SJCRH30 (cell line): ENCODE measurements around the gene TLK1. TPM values are rescaled to one million over a fixed set of nuclear protein-coding genes. Genes with fewer than 3 reads are reported as not detected.

Experiments
- DNase-seq, 2 experiments: peaks; one replicate each; pipeline ENCODE4 v3.0.0-alpha.2; 2015 to 2020
- H3K27ac ChIP-seq: fragments of 250-450 bp; sonication (Bioruptor Pico); 2 replicates; pipeline ENCODE4 v1.5.1; 2020; ENCODE audit warnings: mild to moderate bottlenecking, moderate library complexity
- H3K27me3 ChIP-seq: fragments of 250-450 bp; sonication (Bioruptor Pico); 2 replicates; pipeline ENCODE4 v1.5.1; 2020; ENCODE audit warnings: mild to moderate bottlenecking, moderate library complexity
- H3K36me3 ChIP-seq: fragments of 250-450 bp; sonication (Bioruptor Pico); 2 replicates; pipeline ENCODE4 v1.5.1; 2020; ENCODE audit warnings: mild to moderate bottlenecking, moderate library complexity
- H3K4me1 ChIP-seq: fragments of 250-450 bp; sonication (Bioruptor Pico); 2 replicates; pipeline ENCODE4 v1.5.1; 2020; ENCODE audit warnings: mild to moderate bottlenecking, moderate library complexity
- H3K4me3 ChIP-seq: fragments of 250-450 bp; sonication (Bioruptor Pico); 2 replicates; pipeline ENCODE4 v1.5.1; 2020; ENCODE audit warnings: mild to moderate bottlenecking, moderate library complexity
- H3K9me3 ChIP-seq: fragments of 250-450 bp; sonication (Bioruptor Pico); replicated peaks from 2 replicates; pipeline ENCODE4 v1.5.1; 2020; ENCODE audit warnings: mild to moderate bottlenecking, moderate library complexity
- total RNA-seq: library from RNA; depleted of rRNA; stranded (reverse); fragments of >200 nt; shearing (Covaris generic); gene quantifications from 2 replicates; pipeline ENCODE4 v1.2.3, GENCODE V29; 2014

Gene TLK1
- total RNA-seq, 1 experiment from 2014 or later: 18.4 TPM

GRCh38 chr2:171004363-171004762, 156.3 kb downstream of the TLK1 start:
- Histone ChIP-seq H3K27ac (peak overlapping the region; percentile 7; the same call in 1 of the 2 replicates), H3K27me3 (no peaks in the 10 kb centered on the region), H3K36me3 (peaks cover 48% of the 10 kb centered on the region), H3K4me3 (no peak overlapping the region), H3K9me3 (no peaks in the 10 kb centered on the region), H3K4me1 (peaks cover 5% of the 10 kb centered on the region; the same call in 1 of the 2 replicates)
- DNase-seq: peak in 1 of 2 experiments; percentile 54

GRCh38 chr2:170999654-171000053, 161.0 kb downstream of the TLK1 start:
- Histone ChIP-seq H3K9me3 (no peaks in the 10 kb centered on the region), H3K27me3 (no peaks in the 10 kb centered on the region), H3K36me3 (peaks cover 41% of the 10 kb centered on the region), H3K4me3 (no peak overlapping the region), H3K27ac (no peak overlapping the region), H3K4me1 (peaks cover 5% of the 10 kb centered on the region; the same call in 1 of the 2 replicates)
- DNase-seq: no peak

GRCh38 chr2:170997893-170998597, 162.6 kb downstream of the TLK1 start:
- Histone ChIP-seq H3K4me3 (no peak overlapping the region), H3K36me3 (peaks cover 35% of the 10 kb centered on the region)
- DNase-seq: no peak

GRCh38 chr2:170996316-170996715, 164.4 kb downstream of the TLK1 start:
- H3K36me3 ChIP-seq: peaks cover 38% of the 10 kb centered on the region
- no peaks in the 10 kb centered on the region for H3K27me3 ChIP-seq
- H3K4me3 ChIP-seq: no peak overlapping the region
- no peak for DNase-seq
- H3K4me1 ChIP-seq: no peaks in the 10 kb centered on the region
- no peaks in the 10 kb centered on the region for H3K9me3 ChIP-seq
- H3K27ac ChIP-seq: no peak overlapping the region

More at GRCh38 chr2:170997893-170998597, 162.6 kb downstream of the TLK1 start:
- Histone ChIP-seq H3K27ac (no peak overlapping the region), H3K9me3 (no peaks in the 10 kb centered on the region), H3K4me1 (no peaks in the 10 kb centered on the region), H3K27me3 (no peaks in the 10 kb centered on the region)

- no peak for DNase-seq
- Histone ChIP-seq H3K4me3 (no peak overlapping the region), H3K27me3 (no peaks in the 10 kb centered on the region), H3K9me3 (no peaks in the 10 kb centered on the region), H3K27ac (no peak overlapping the region), H3K36me3 (peaks cover 22% of the 10 kb centered on the region), H3K4me1 (no peaks in the 10 kb centered on the region)
These were observed 169.1 kb downstream of the TLK1 start for GRCh38 chr2:170991398-170992182.

GRCh38 chr2:170986566-170987258, 174.0 kb downstream of the TLK1 start:
- no peaks in the 10 kb centered on the region for H3K27me3 ChIP-seq
- H3K4me1 ChIP-seq: no peaks in the 10 kb centered on the region
- peaks cover 5% of the 10 kb centered on the region; the same call in 1 of the 2 replicates for H3K36me3 ChIP-seq
- no peak overlapping the region for H3K4me3 ChIP-seq
- no peak for DNase-seq
- no peak overlapping the region for H3K27ac ChIP-seq
- no peaks in the 10 kb centered on the region for H3K9me3 ChIP-seq

GRCh38 chr2:170985407-170985806, 175.3 kb downstream of the TLK1 start:
- H3K4me1 ChIP-seq: no peaks in the 10 kb centered on the region
- H3K27ac ChIP-seq: no peak overlapping the region
- no peaks in the 10 kb centered on the region for H3K36me3 ChIP-seq

GRCh38 chr2:170984079-170984478, 176.6 kb downstream of the TLK1 start:
- H3K27ac ChIP-seq: no peak overlapping the region
- H3K4me3 ChIP-seq: no peak overlapping the region
- H3K27me3 ChIP-seq: no peaks in the 10 kb centered on the region
- DNase-seq: no peak
- no peaks in the 10 kb centered on the region for H3K9me3 ChIP-seq
- no peaks in the 10 kb centered on the region for H3K4me1 ChIP-seq
- H3K36me3 ChIP-seq: no peaks in the 10 kb centered on the region

More at GRCh38 chr2:170985407-170985806, 175.3 kb downstream of the TLK1 start:
- DNase-seq: no peak
- Histone ChIP-seq H3K27me3 (no peaks in the 10 kb centered on the region), H3K4me3 (no peak overlapping the region), H3K9me3 (no peaks in the 10 kb centered on the region)

GRCh38 chr2:170975943-170976270, 184.8 kb downstream of the TLK1 start:
- no peaks in the 10 kb centered on the region for H3K27me3 ChIP-seq
- no peak overlapping the region for H3K4me3 ChIP-seq
- H3K4me1 ChIP-seq: peaks cover 6% of the 10 kb centered on the region; the same call in 1 of the 2 replicates
- no peaks in the 10 kb centered on the region for H3K9me3 ChIP-seq
- H3K36me3 ChIP-seq: no peaks in the 10 kb centered on the region
- H3K27ac ChIP-seq: no peak overlapping the region
- no peak for DNase-seq

- H3K9me3 ChIP-seq: no peaks in the 10 kb centered on the region
- H3K27me3 ChIP-seq: no peaks in the 10 kb centered on the region
- DNase-seq: no peak
- no peak overlapping the region for H3K27ac ChIP-seq
- peaks cover 6% of the 10 kb centered on the region; the same call in 1 of the 2 replicates for H3K4me1 ChIP-seq
- no peak overlapping the region for H3K4me3 ChIP-seq
- no peaks in the 10 kb centered on the region for H3K36me3 ChIP-seq
These were observed 185.4 kb downstream of the TLK1 start for GRCh38 chr2:170975127-170975942.

- Histone ChIP-seq H3K27ac (peak overlapping the region; percentile 60; the same call in 1 of the 2 replicates), H3K9me3 (no peaks in the 10 kb centered on the region), H3K36me3 (no peaks in the 10 kb centered on the region), H3K4me3 (peak overlapping the region; percentile 75), H3K4me1 (peaks cover 6% of the 10 kb centered on the region; the same call in 1 of the 2 replicates), H3K27me3 (no peaks in the 10 kb centered on the region)
- DNase-seq: peak; percentile 26 to 48
These were observed 186.2 kb downstream of the TLK1 start for GRCh38 chr2:170974304-170974993.

- H3K9me3 ChIP-seq: no peaks in the 10 kb centered on the region
- H3K4me1 ChIP-seq: peaks cover 6% of the 10 kb centered on the region; the same call in 1 of the 2 replicates
- H3K27me3 ChIP-seq: no peaks in the 10 kb centered on the region
- peak overlapping the region; percentile 60 for H3K27ac ChIP-seq
- peak overlapping the region; percentile 75 for H3K4me3 ChIP-seq
- DNase-seq: peak; percentile 79 to 88
- H3K36me3 ChIP-seq: no peaks in the 10 kb centered on the region
These were observed 187.0 kb downstream of the TLK1 start for GRCh38 chr2:170973492-170974303.

- no peaks in the 10 kb centered on the region for H3K27me3 ChIP-seq
- H3K4me3 ChIP-seq: peak overlapping the region; percentile 75
- H3K36me3 ChIP-seq: no peaks in the 10 kb centered on the region
- H3K27ac ChIP-seq: no peak overlapping the region
- no peaks in the 10 kb centered on the region for H3K9me3 ChIP-seq
- no peak for DNase-seq
- H3K4me1 ChIP-seq: peaks cover 6% of the 10 kb centered on the region; the same call in 1 of the 2 replicates
These were observed 187.5 kb downstream of the TLK1 start for GRCh38 chr2:170973225-170973491.
